ENCODE measurements around the gene KRTAP5-8. TPM values are rescaled to one million over a fixed set of nuclear protein-coding genes. Genes with fewer than 3 reads are reported as not detected.
A peak's percentile ranks its signal among the peaks of the same experiment; 100 is the strongest.

Gene KRTAP5-8
- total RNA-seq, 1 experiment from 2014 or later: not detected

GRCh38 chr11:71498091-71498490 is 39.7 kb upstream of the KRTAP5-8 start:
- Histone ChIP-seq H3K4me1 (no peaks in the 10 kb centered on the region), H3K36me3 (ENCODE audit: control insufficient read depth, insufficient read depth, low read length) (peaks cover 11% of the 10 kb centered on the region), H3K9me3 (no peaks in the 10 kb centered on the region), H3K4me3 (ENCODE audit: low read depth, low read length) (no peak overlapping the region), H3K27me3 (replicated peaks; ENCODE audit: control insufficient read depth, insufficient read depth, low read length) (no peaks in the 10 kb centered on the region)
- no peak overlapping the region for H3K4me3 Mint-ChIP-seq (ENCODE audit: unreplicated experiment)
- POLR2A ChIA-PET: no interaction called here
- intact Hi-C loops (cut with micrococcal nuclease; ENCODE audit: unreplicated experiment): no loop called here
- BruUV-seq (replicated peaks): no TSS peak
- no peak overlapping the region for H3K27ac Mint-ChIP-seq (ENCODE audit: unreplicated experiment)
- TF ChIP-seq, protein P1, sequence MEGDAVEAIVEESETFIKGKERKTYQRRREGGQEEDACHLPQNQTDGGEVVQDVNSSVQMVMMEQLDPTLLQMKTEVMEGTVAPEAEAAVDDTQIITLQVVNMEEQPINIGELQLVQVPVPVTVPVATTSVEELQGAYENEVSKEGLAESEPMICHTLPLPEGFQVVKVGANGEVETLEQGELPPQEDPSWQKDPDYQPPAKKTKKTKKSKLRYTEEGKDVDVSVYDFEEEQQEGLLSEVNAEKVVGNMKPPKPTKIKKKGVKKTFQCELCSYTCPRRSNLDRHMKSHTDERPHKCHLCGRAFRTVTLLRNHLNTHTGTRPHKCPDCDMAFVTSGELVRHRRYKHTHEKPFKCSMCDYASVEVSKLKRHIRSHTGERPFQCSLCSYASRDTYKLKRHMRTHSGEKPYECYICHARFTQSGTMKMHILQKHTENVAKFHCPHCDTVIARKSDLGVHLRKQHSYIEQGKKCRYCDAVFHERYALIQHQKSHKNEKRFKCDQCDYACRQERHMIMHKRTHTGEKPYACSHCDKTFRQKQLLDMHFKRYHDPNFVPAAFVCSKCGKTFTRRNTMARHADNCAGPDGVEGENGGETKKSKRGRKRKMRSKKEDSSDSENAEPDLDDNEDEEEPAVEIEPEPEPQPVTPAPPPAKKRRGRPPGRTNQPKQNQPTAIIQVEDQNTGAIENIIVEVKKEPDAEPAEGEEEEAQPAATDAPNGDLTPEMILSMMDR (IDR thresholded peaks at IDR 0.05; ENCODE audit: insufficient read depth in 1 of 2, low read depth in 1 of 2, low read length in 1 of 2, severe bottlenecking in 1 of 2, unreplicated experiment in 1 of 2): no peak
- peak in 1 of 2 experiments; percentile 25 for DNase-seq
- CTCF ChIA-PET: no interaction called here
- no peaks in the 10 kb centered on the region for H3K9me3 Mint-ChIP-seq (ENCODE audit: unreplicated experiment)
- H3K4me1 Mint-ChIP-seq (ENCODE audit: low read depth, unreplicated experiment): no peaks in the 10 kb centered on the region
- H3K27me3 Mint-ChIP-seq (ENCODE audit: insufficient read depth, unreplicated experiment): no peaks in the 10 kb centered on the region
- peaks cover 48% of the 10 kb centered on the region for H3K36me3 Mint-ChIP-seq (ENCODE audit: insufficient read depth, unreplicated experiment)

DNA sequence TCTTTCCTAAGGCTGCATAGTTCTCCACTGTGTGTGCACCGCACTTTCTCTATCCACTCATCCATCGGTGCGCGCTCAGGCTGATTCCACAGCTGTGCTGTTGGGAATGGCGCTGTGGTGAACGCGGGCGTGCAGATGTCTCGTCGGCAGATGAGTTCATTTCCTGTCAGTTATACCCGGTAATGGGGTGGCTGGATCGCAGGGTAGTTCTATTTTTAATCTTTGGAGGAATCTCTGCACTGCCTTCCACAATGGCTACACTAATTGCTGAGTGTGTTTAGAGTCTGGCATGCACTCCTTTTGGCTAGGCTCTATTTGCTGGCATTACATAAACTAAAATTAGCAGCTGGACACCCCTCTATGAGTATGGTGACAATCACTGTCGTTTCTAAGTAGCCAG is 38.7 kb upstream of the KRTAP5-8 start:
- Histone ChIP-seq H3K27me3 (replicated peaks; ENCODE audit: control insufficient read depth, insufficient read depth, low read length) (no peaks in the 10 kb centered on the region), H3K4me1 (no peaks in the 10 kb centered on the region), H3K9me3 (no peaks in the 10 kb centered on the region), H3K36me3 (ENCODE audit: control insufficient read depth, insufficient read depth, low read length) (peaks cover 11% of the 10 kb centered on the region), H3K4me3 (ENCODE audit: low read depth, low read length) (no peak overlapping the region)
- peak in 1 of 2 experiments; percentile 23 for DNase-seq
- intact Hi-C loops (cut with micrococcal nuclease; ENCODE audit: unreplicated experiment): no loop called here
- ChIA-PET POLR2A (no interaction called here), CTCF (no interaction called here)
- Mint-ChIP-seq H3K9me3 (ENCODE audit: unreplicated experiment) (no peaks in the 10 kb centered on the region), H3K4me1 (ENCODE audit: low read depth, unreplicated experiment) (no peaks in the 10 kb centered on the region), H3K4me3 (ENCODE audit: unreplicated experiment) (no peak overlapping the region), H3K36me3 (ENCODE audit: insufficient read depth, unreplicated experiment) (peaks cover 45% of the 10 kb centered on the region), H3K27ac (ENCODE audit: unreplicated experiment) (no peak overlapping the region), H3K27me3 (ENCODE audit: insufficient read depth, unreplicated experiment) (no peaks in the 10 kb centered on the region)
- no TSS peak for BruUV-seq (replicated peaks)
- TF ChIP-seq, protein P1 (IDR thresholded peaks at IDR 0.05; ENCODE audit: insufficient read depth in 1 of 2, low read depth in 1 of 2, low read length in 1 of 2, severe bottlenecking in 1 of 2, unreplicated experiment in 1 of 2): no peak

DNA sequence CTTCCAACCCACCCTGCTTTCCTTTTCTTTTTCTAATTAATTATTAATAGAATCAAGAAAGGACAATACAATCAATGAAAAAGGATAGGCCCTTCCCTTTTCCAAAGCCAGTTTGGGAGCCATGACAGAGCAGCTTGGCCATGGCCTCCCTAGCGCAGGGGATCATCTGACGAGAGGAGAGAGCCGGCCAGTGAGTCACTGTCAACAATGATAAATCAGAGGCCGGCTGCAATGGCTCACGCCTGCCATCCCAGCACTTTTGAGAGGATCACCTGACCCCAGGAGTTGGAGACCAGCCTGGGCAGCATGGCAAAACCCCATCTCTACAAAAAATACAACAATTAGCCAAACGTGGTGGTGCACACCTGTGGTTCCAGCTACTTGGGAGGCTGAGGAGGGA is 38.3 kb upstream of the KRTAP5-8 start:
- H3K36me3 Mint-ChIP-seq (ENCODE audit: insufficient read depth, unreplicated experiment): peaks cover 41% of the 10 kb centered on the region
- Histone ChIP-seq H3K4me3 (ENCODE audit: low read depth, low read length) (no peak overlapping the region), H3K9me3 (no peaks in the 10 kb centered on the region), H3K36me3 (ENCODE audit: control insufficient read depth, insufficient read depth, low read length) (peaks cover 11% of the 10 kb centered on the region), H3K4me1 (no peaks in the 10 kb centered on the region), H3K27me3 (replicated peaks; ENCODE audit: control insufficient read depth, insufficient read depth, low read length) (no peaks in the 10 kb centered on the region)
- H3K27me3 Mint-ChIP-seq (ENCODE audit: insufficient read depth, unreplicated experiment): no peaks in the 10 kb centered on the region
- ChIA-PET POLR2A (no interaction called here), CTCF (no interaction called here)
- intact Hi-C loops (cut with micrococcal nuclease; ENCODE audit: unreplicated experiment): no loop called here
- no peak overlapping the region for H3K27ac Mint-ChIP-seq (ENCODE audit: unreplicated experiment)
- no peak overlapping the region for H3K4me3 Mint-ChIP-seq (ENCODE audit: unreplicated experiment)
- H3K9me3 Mint-ChIP-seq (ENCODE audit: unreplicated experiment): no peaks in the 10 kb centered on the region
- no peaks in the 10 kb centered on the region for H3K4me1 Mint-ChIP-seq (ENCODE audit: low read depth, unreplicated experiment)
- TF ChIP-seq, protein P1 (IDR thresholded peaks at IDR 0.05; ENCODE audit: insufficient read depth in 1 of 2, low read depth in 1 of 2, low read length in 1 of 2, severe bottlenecking in 1 of 2, unreplicated experiment in 1 of 2): no peak
- peak in 1 of 2 experiments; percentile 24 for DNase-seq
- no TSS peak for BruUV-seq (replicated peaks)
